Stimulated activated CD4-positive, alpha-beta T cell treated with anti-CD3 and anti-CD28 coated beads, Interleukin-12 subunit alpha, Interleukin-12 subunit beta, amount 100 ng/mL, for 4 hours (primary cell): ENCODE measurements around the gene SLC26A1.
"Not testable (repeated sequence)": the region's sequence is repeated elsewhere in the genome, so short reads cannot be mapped to it uniquely, and the experiment has no call there.

Source experiments
- DNase-seq: peaks from one replicate; pipeline ENCODE4 v3.0.0-alpha.2; 2020

SLC26A1 gene

GRCh38 chr4:951594-952468, 41.4 kb downstream of the SLC26A1 start:
- no peak for DNase-seq

- no peak for DNase-seq
Observed at GRCh38 chr4:951186-951585, 42.0 kb downstream of the SLC26A1 start.

DNA sequence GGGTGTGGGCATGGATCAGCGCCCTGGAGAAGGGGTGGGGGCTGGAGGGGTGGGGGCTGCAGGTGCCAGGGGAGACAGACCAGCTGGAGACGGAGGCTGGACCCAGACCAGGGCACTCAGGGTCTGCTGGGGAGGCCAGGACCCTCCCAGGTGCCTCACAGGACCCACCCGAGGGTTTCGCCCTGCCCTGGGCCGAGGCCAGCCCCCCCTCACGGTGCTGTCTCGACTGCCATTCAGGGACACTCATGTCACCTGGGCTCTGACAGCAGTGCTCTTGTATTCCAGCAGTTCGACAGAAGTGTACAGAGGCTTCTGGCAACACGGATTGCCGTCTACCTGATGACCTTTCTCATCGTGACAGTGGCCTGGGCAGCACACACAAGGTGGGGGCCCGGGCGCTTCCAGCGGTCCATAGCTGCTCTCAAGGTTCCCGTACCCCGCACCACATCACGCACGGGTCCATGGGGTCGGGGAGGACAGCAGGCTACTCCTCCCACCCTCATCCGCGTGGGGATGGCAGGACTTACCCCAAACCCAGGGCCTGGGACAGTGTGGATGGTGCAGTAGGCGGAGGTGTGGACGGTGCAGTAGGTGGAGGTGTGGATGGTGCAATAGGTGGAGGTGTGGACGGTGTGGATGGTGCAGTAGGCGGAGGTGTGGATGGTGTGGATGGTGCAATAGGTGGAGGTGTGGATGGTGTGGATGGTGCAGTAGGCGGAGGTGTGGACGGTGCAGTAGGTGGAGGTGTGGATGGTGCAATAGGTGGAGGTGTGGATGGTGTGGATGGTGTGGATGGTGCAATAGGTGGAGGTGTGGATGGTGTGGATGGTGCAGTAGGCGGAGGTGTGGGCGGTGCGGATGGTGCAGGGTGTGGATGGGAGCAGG, 42.8 kb downstream of the SLC26A1 start:
- DNase-seq = no peak

DNA sequence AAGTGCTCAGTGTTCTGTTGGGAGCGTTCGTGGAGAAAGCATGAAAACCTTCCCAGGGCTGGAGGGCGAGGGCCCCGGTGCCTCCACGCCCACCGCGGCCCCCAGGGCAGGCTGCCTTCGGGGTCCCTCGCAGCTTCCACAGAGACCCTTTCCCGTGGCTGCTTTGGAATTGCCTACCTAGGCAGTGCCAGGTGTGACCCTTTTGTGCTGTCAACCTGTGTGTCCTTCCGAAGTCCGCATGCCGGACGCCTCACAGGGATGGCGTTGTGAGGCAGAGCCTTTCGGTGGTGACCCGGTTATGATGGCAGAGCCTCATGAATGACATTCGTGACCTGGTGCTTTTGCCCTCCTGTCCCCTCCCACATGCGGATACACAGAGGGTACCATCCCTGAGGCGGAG, 43.5 kb downstream of the SLC26A1 start:
- DNase-seq = no peak

GRCh38 chr4:948936-949300, 44.3 kb downstream of the SLC26A1 start:
- DNase-seq = no peak

GRCh38 chr4:948101-948935, 44.9 kb downstream of the SLC26A1 start:
- no peak for DNase-seq

GRCh38 chr4:947491-947971, 45.7 kb downstream of the SLC26A1 start:
- no peak for DNase-seq

DNA sequence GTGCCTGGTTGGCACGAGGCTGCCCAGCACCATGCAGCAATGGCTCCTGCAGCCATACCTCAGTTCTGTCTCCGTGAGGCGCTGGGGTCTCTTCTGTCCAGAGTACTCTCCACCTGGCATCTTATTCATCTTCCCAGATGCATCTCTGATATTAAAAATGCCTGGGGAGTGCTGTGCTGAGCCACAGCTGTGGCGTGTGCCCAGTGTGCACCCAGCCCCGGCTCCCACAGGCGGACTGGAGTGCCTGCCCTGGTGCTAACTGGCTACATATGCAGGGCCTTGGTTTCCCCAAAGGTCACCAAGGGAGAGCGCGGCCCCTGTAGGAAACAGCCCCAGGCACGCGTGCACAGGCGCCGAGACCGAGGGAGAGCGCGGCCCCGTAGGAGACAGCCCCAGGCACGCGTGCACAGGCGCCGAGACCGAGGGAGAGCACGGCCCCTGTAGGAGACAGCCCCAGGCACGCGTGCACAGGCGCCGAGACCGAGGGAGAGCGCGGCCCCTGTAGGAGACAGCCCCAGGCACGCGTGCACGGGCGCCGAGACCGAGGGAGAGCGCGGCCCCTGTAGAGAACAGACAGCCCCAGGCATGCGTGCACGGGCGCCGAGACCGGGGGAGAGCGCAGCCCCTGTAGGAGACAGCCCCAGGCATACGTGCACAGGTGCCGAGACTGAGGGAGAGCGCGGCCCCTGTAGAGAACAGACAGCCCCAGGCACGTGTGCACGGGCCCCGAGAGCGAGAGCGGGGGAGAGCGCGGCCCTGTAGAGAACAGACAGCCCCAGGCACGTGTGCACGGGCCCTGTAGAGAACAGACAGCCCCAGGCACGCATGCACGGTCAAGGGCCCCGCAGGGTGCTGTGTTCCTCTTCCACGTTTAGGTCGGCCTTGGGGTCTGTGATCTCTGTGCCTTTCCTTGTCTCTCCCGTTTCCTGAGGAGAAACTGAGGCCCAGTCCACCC, 46.4 kb downstream of the SLC26A1 start:
- DNase-seq = no peak

- DNase-seq = no peak
Observed at GRCh38 chr4:946103-946450, 47.1 kb downstream of the SLC26A1 start.

DNA sequence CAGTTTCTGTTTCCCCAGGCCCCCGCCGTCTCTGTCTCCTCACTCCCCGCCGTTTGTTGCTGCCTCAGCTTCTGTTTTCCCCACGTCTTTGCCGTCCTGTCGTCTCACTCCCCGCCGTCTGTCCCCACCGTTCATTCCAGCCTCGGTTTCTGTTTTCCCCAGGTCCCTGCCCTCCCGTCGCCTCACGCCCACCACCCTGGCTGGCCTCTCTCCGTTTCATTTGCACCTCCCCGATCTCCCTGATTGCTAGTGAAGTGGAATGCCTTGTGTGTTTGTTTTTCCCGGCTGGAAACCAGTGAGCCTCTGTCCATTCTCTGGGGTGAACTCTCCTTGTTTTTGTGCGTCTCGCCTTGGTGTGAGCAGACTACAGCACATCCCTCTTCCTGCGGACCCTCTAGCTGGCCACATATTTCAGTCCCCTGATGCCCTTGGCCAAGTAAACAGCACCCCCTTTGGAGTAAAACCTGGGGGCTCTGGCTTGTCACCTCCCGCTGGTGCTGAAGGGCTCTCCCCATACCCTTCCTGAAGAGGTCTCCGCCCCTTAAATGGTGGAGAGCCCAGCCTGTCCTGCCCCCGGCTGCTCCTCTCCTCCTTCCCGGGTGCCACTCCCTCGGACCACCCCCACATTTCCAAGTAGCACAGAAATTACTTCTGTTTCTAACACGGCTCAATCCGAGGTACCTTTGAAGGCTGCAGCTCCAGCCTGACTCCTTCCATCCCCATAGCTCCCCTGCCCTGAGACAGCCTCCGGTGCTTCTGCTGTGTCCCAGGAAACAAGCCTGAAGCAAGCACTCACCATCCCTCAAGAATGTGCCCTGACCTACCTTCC, 47.7 kb downstream of the SLC26A1 start:
- no peak for DNase-seq

DNA sequence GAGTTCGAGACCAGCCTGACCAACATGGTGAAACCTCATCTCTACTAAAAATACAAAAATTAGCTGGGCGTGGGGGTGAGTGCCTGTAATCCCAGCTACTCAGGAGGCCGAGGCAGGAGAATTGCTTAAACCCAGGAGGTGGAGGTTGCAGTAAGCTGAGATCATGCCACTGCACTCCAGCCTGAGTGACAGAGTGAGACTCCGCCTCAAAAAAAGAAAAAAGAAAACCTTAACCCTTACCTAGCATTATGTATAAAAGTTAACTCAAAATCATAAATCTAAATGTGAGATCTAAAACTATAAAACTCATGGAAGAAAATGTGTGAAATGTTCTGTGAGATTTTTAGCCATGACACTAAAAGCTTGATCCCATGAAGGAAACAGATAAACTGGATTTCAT, 53.7 kb downstream of the SLC26A1 start:
- not testable (repeated sequence) for DNase-seq
